ENCODE results near the gene FBXL12.

DNA sequence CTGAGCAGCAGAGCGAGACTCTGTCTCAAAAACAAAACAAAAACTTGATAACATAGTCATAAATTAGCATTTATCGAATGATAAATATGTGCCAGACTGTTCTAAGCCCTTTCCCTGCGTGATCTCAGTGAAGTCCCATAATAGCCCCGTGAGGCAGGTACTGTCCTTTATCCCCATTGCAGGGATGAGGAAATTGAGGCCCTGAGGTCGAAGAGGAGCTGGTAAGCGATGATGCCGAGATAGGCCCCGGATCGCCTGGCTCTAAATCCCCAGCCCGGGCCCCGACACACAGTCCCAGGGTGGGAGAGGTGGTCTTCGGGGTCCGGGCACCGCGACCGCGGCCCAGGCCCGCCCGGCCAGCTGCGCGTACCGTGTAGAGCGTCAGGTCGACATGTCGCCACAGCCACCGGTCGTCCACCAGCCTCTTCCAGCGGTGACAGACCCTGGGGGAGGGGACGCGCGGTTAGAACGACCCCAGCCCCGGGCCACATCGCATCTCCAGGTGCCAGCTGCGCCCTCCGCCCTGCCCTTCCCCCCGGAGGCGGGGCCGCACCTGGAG is 625 bp downstream of the FBXL12 start:
- TF ChIP-seq, protein P1, sequence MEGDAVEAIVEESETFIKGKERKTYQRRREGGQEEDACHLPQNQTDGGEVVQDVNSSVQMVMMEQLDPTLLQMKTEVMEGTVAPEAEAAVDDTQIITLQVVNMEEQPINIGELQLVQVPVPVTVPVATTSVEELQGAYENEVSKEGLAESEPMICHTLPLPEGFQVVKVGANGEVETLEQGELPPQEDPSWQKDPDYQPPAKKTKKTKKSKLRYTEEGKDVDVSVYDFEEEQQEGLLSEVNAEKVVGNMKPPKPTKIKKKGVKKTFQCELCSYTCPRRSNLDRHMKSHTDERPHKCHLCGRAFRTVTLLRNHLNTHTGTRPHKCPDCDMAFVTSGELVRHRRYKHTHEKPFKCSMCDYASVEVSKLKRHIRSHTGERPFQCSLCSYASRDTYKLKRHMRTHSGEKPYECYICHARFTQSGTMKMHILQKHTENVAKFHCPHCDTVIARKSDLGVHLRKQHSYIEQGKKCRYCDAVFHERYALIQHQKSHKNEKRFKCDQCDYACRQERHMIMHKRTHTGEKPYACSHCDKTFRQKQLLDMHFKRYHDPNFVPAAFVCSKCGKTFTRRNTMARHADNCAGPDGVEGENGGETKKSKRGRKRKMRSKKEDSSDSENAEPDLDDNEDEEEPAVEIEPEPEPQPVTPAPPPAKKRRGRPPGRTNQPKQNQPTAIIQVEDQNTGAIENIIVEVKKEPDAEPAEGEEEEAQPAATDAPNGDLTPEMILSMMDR (IDR thresholded peaks at IDR 0.05; ENCODE audit: low read depth, low read length), result no peak
- TF ChIP-seq EZH2phosphoT487 (IDR thresholded peaks at IDR 0.05; ENCODE audit: low read depth), result no peak

All from OCI-LY3 (cell line).